Activated T-helper 2 cell treated with anti-CD3 and anti-CD28 coated beads, Interferon-gamma antibody, Interleukin-2, Interleukin-4, amounts not matched to agents 10 μg/mL and 5 μg/mL and 100 μg/mL, durations not matched to agents 14 hours and 24 hours and 36 hours (primary cell): ENCODE data around the gene TBC1D24. TPM values are rescaled to one million over a fixed set of nuclear protein-coding genes. Genes with fewer than 3 reads are reported as not detected.
A peak's percentile ranks its signal among the peaks of the same experiment; 100 is the strongest.

Source experiments
- DNase-seq: peaks from one replicate; pipeline ENCODE4 v3.0.0; 2021; ENCODE audit warnings: low spot score
- H3K27ac Mint-ChIP-seq: one replicate; pipeline ENCODE4 v1.8.0; 2021; ENCODE audit warnings: mixed read lengths
- H3K27me3 Mint-ChIP-seq: one replicate; pipeline ENCODE4 v1.8.0; 2021; ENCODE audit warnings: low read depth, mixed read lengths
- H3K36me3 Mint-ChIP-seq: one replicate; pipeline ENCODE4 v1.8.0; 2021; ENCODE audit warnings: low read depth, mixed read lengths
- H3K4me1 Mint-ChIP-seq: one replicate; pipeline ENCODE4 v1.8.0; 2021; ENCODE audit warnings: low read depth, mixed read lengths
- H3K4me3 Mint-ChIP-seq: one replicate; pipeline ENCODE4 v1.8.0; 2021; ENCODE audit warnings: low read depth, mild to moderate bottlenecking, moderate library complexity, mixed read lengths
- H3K9me3 Mint-ChIP-seq: one replicate; pipeline ENCODE4 v1.8.0; 2021; ENCODE audit warnings: mixed read lengths
- intact Hi-C: fragments of 100-400 bp; cut with micrococcal nuclease; formaldehyde crosslinking; loops from one replicate; pipeline ENCODE4 v1.15.1; 2023
- total RNA-seq: library from RNA; stranded (reverse); gene quantifications from 2 replicates; pipeline ENCODE4 v1.2.3, GENCODE V29; 2022

Gene TBC1D24
- total RNA-seq, 1 donor from 2014 or later, result 21.4 TPM

- H3K27ac Mint-ChIP-seq, result no peak overlapping the region
- H3K27me3 Mint-ChIP-seq, result no peaks in the 10 kb centered on the region
- peaks cover 5% of the 10 kb centered on the region for H3K4me1 Mint-ChIP-seq
- no peak overlapping the region for H3K4me3 Mint-ChIP-seq
- H3K9me3 Mint-ChIP-seq, result no peaks in the 10 kb centered on the region
- peaks cover 63% of the 10 kb centered on the region for H3K36me3 Mint-ChIP-seq
- DNase-seq, result no peak
- intact Hi-C loops, result no loop called here
These were observed 19.7 kb upstream of the TBC1D24 start for GRCh38 chr16:2455081-2455845.

- no peak overlapping the region for H3K27ac Mint-ChIP-seq
- no peak for DNase-seq
- peaks cover 5% of the 10 kb centered on the region for H3K4me1 Mint-ChIP-seq
- no peaks in the 10 kb centered on the region for H3K27me3 Mint-ChIP-seq
- H3K36me3 Mint-ChIP-seq, result peaks cover 55% of the 10 kb centered on the region
- no peak overlapping the region for H3K4me3 Mint-ChIP-seq
- intact Hi-C loops, result no loop called here
- no peaks in the 10 kb centered on the region for H3K9me3 Mint-ChIP-seq
These were observed 18.3 kb upstream of the TBC1D24 start for GRCh38 chr16:2456551-2457153.

GRCh38 chr16:2457267-2457666 is 17.7 kb upstream of the TBC1D24 start:
- H3K36me3 Mint-ChIP-seq, result peaks cover 50% of the 10 kb centered on the region
- no peak for DNase-seq
- intact Hi-C loops, result no loop called here
- peaks cover 5% of the 10 kb centered on the region for H3K4me1 Mint-ChIP-seq
- no peak overlapping the region for H3K27ac Mint-ChIP-seq
- H3K9me3 Mint-ChIP-seq, result no peaks in the 10 kb centered on the region
- no peaks in the 10 kb centered on the region for H3K27me3 Mint-ChIP-seq
- no peak overlapping the region for H3K4me3 Mint-ChIP-seq

- intact Hi-C loops, result no loop called here
- H3K4me3 Mint-ChIP-seq, result no peak overlapping the region
These were observed 17.0 kb upstream of the TBC1D24 start for GRCh38 chr16:2457946-2458345.

GRCh38 chr16:2458887-2459646 is 15.9 kb upstream of the TBC1D24 start:
- intact Hi-C loops, result no loop called here
- Mint-ChIP-seq H3K9me3 (no peaks in the 10 kb centered on the region), H3K4me3 (peak overlapping the region; percentile 79), H3K36me3 (peaks cover 34% of the 10 kb centered on the region), H3K27me3 (no peaks in the 10 kb centered on the region), H3K4me1 (peaks cover 5% of the 10 kb centered on the region), H3K27ac (peak overlapping the region; percentile 73)
- no peak for DNase-seq

More at GRCh38 chr16:2457946-2458345, 17.0 kb upstream of the TBC1D24 start:
- Mint-ChIP-seq H3K27ac (no peak overlapping the region), H3K4me1 (peaks cover 5% of the 10 kb centered on the region), H3K36me3 (peaks cover 44% of the 10 kb centered on the region), H3K27me3 (no peaks in the 10 kb centered on the region), H3K9me3 (no peaks in the 10 kb centered on the region)
- no peak for DNase-seq

- peak; percentile 96 for DNase-seq
- Mint-ChIP-seq H3K27me3 (no peaks in the 10 kb centered on the region), H3K9me3 (no peaks in the 10 kb centered on the region), H3K4me1 (peaks cover 5% of the 10 kb centered on the region), H3K36me3 (peaks cover 33% of the 10 kb centered on the region), H3K4me3 (peak within 1 kb of the TSS; percentile 79), H3K27ac (peak within 1 kb of the TSS; percentile 73)
- intact Hi-C loops, result no loop called here
These were observed 15.1 kb upstream of the TBC1D24 start, which contains the start of gene TEDC2 for GRCh38 chr16:2459647-2460390. TSS of gene TEDC2 (plus strand) at chr16:2460109. CDS start at chr16:2460145, 36 bp downstream.

- H3K4me1 Mint-ChIP-seq, result peaks cover 5% of the 10 kb centered on the region
- H3K27ac Mint-ChIP-seq, result no peak overlapping the region
- intact Hi-C loops, result no loop called here
- peak overlapping the region; percentile 61 for H3K4me3 Mint-ChIP-seq
- peaks cover 28% of the 10 kb centered on the region for H3K36me3 Mint-ChIP-seq
- DNase-seq, result no peak
- H3K9me3 Mint-ChIP-seq, result no peaks in the 10 kb centered on the region
- no peaks in the 10 kb centered on the region for H3K27me3 Mint-ChIP-seq
These were observed 14.6 kb upstream of the TBC1D24 start for GRCh38 chr16:2460391-2460713.

GRCh38 chr16:2460916-2461315 is 14.0 kb upstream of the TBC1D24 start:
- Mint-ChIP-seq H3K9me3 (no peaks in the 10 kb centered on the region), H3K4me3 (peak overlapping the region; percentile 61), H3K27ac (no peak overlapping the region), H3K36me3 (peaks cover 22% of the 10 kb centered on the region), H3K4me1 (peaks cover 5% of the 10 kb centered on the region), H3K27me3 (no peaks in the 10 kb centered on the region)
- intact Hi-C loops, result no loop called here
- DNase-seq, result no peak

- DNase-seq, result no peak
- Mint-ChIP-seq H3K4me3 (no peak overlapping the region), H3K27ac (no peak overlapping the region), H3K27me3 (peaks cover under 1% of the 10 kb centered on the region), H3K9me3 (no peaks in the 10 kb centered on the region), H3K36me3 (peaks cover 10% of the 10 kb centered on the region), H3K4me1 (peaks cover 5% of the 10 kb centered on the region)
- intact Hi-C loops, result no loop called here
These were observed 12.7 kb upstream of the TBC1D24 start for GRCh38 chr16:2462031-2462866.

- no peak for DNase-seq
- Mint-ChIP-seq H3K9me3 (no peaks in the 10 kb centered on the region), H3K4me1 (peaks cover 8% of the 10 kb centered on the region), H3K27me3 (peaks cover 7% of the 10 kb centered on the region), H3K4me3 (no peak overlapping the region), H3K27ac (no peak overlapping the region), H3K36me3 (peaks cover 4% of the 10 kb centered on the region)
- intact Hi-C loops, result no loop called here
These were observed 10.6 kb upstream of the TBC1D24 start for GRCh38 chr16:2464333-2464732.

- Mint-ChIP-seq H3K9me3 (no peaks in the 10 kb centered on the region), H3K4me3 (no peak overlapping the region), H3K27ac (no peak overlapping the region)
These were observed 9.1 kb upstream of the TBC1D24 start for GRCh38 chr16:2465653-2466415.

More at GRCh38 chr16:2465653-2466415, 9.1 kb upstream of the TBC1D24 start:
- intact Hi-C loops, result no loop called here
- no peak for DNase-seq
- peaks cover 4% of the 10 kb centered on the region for H3K4me1 Mint-ChIP-seq
- H3K27me3 Mint-ChIP-seq, result peaks cover 20% of the 10 kb centered on the region
- no peaks in the 10 kb centered on the region for H3K36me3 Mint-ChIP-seq
